H1 (cell line): Measurements from ENCODE around the gene MRPL17. TPM values are rescaled to one million over a fixed set of nuclear protein-coding genes. Genes with fewer than 3 reads are reported as not detected.

Experiments used
- FOSL1 ChIP-seq: IDR thresholded peaks from 2 replicates; pipeline ENCODE4 v1.6.1; 2011; ENCODE audit warnings: mild to moderate bottlenecking, low read depth, low read length, moderate library complexity; ENCODE audit not compliant: insufficient read depth
- HDAC2 ChIP-seq, 2 experiments: fragments of 300-600 bp in 1 of 2; sonication (generic) in 1 of 2; IDR thresholded peaks; 2 replicates each; pipeline ENCODE4 v1.6.1; 2011 to 2012; ENCODE audit warnings: low read depth in 2 of 2, low read length in 2 of 2, mild to moderate bottlenecking in 2 of 2, moderate library complexity in 2 of 2, borderline replicate concordance in 1 of 2, inconsistent platforms in 1 of 2
- polyA plus RNA-seq, 7 experiments: library from polyadenylated mRNA; depleted of rRNA in 3 of 7; stranded (reverse) in 5 of 7; unstranded in 2 of 7; fragments of >200 nt in 5 of 7; fragments of 200-250 nt in 2 of 7; gene quantifications; 1 replicate in 5 of 7; 2 replicates in 1 of 7; 4 replicates in 1 of 7; pipeline versions ENCODE4 v1.2.1 to v1.2.3, GENCODE V29; 2011 to 2013; ENCODE audit warnings: missing spikeins in 2 of 7, mixed read lengths in 2 of 7
- total RNA-seq: library from RNA; stranded (reverse); fragmentation: NEBNext Ultra II Directional; extraction: Animal tissue kit (Norgen Biotek cat#: 25700); gene quantifications from 2 replicates; pipeline ENCODE4 v1.2.1, GENCODE V29; 2021

Gene MRPL17
- total and polyA plus RNA-seq, 2 of the 8 experiments (the other 6 are each of a cell fraction or from before 2014, with no cell fraction given) = 55.7 to 70.5 TPM

DNA sequence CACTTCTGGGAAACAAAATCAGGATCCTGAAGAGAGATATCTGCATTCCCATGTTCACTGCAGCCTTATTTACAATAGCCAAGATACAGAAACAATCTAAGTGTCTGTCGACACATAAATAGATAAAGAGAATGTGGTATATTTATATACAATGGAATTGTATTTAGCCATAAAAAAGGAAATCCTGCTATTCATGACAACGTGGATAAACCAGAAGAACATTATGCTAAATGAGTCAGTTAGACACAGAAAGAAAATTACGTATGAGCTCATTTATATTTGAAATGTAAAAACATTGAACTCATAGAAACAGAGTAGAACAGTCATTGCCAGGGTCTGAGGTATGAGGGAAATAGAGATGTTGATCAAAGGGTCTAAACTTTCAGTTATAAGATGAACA lies 6.1 kb downstream of the MRPL17 start (continued):
- TF ChIP-seq FOSL1 (no peak), HDAC2 (IDR thresholded peaks at IDR 0.05; ENCODE audit: borderline replicate concordance in 1 of 2, low read depth in 2 of 2, low read length in 2 of 2) (no peak)
